ENCODE data around the gene DHX29. TPM values are rescaled to one million over a fixed set of nuclear protein-coding genes. Genes with fewer than 3 reads are reported as not detected.

DHX29 gene
- total RNA-seq, 4 donors from 2014 or later: 9.4 to 33.0 (median 17.6) TPM

DNA sequence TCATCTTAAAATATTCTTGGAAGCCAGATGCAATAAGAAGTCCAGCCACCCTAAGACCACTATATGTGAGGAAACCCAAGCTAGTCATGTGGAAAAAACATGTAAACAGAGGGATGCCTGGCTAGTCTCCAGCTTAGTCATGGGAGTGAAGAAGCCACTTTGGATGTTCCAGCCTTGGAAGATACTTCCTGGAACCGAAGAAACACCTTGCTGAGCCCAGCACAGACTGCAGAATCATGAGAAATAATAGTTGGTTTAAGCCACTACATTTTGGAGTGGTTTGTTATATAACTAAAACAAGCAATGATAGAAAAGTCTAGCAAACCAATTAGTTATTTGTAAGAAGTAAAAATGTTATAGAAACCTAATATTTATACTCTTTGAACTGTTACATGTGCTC is 12.6 kb downstream of the DHX29 start:
- Histone ChIP-seq H3K9me3 (no peaks in the 10 kb centered on the region), H3K4me1 (no peaks in the 10 kb centered on the region), H3K27me3 (no peaks in the 10 kb centered on the region), H3K4me3 (no peak overlapping the region), H3K36me3 (peaks cover 0 to 69% (median 28%) of the 10 kb centered on the region in 4 donors), H3K27ac (no peak overlapping the region)
- WGBS, 2 donors (ENCODE audit: low coverage in 1 of 2): 100% methylated on average over 1 of the region's 1 CpG
- TF ChIP-seq EP300 (IDR thresholded peaks at IDR 0.05; ENCODE audit: low read depth): no peak
- no peak for TF ChIP-seq POLR2AphosphoS5 (IDR thresholded peaks at IDR 0.05)
- TF ChIP-seq POLR2A (IDR thresholded peaks at IDR 0.05): no peak
- TF ChIP-seq, protein P1, sequence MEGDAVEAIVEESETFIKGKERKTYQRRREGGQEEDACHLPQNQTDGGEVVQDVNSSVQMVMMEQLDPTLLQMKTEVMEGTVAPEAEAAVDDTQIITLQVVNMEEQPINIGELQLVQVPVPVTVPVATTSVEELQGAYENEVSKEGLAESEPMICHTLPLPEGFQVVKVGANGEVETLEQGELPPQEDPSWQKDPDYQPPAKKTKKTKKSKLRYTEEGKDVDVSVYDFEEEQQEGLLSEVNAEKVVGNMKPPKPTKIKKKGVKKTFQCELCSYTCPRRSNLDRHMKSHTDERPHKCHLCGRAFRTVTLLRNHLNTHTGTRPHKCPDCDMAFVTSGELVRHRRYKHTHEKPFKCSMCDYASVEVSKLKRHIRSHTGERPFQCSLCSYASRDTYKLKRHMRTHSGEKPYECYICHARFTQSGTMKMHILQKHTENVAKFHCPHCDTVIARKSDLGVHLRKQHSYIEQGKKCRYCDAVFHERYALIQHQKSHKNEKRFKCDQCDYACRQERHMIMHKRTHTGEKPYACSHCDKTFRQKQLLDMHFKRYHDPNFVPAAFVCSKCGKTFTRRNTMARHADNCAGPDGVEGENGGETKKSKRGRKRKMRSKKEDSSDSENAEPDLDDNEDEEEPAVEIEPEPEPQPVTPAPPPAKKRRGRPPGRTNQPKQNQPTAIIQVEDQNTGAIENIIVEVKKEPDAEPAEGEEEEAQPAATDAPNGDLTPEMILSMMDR (IDR thresholded peaks at IDR 0.05): no peak
- intact Hi-C loops (cut with DNase I; ENCODE audit: low total_unique reads): no loop called here
- DNase-seq: no peak
- in situ Hi-C loops (cut with MboI; ENCODE audit: low pct_ligation_motif_present in 1 of 4, low pct_unique_long_range_greater_than_20kb in 1 of 4, low sequenced_read_pairs in 3 of 4): no loop called here

DNA sequence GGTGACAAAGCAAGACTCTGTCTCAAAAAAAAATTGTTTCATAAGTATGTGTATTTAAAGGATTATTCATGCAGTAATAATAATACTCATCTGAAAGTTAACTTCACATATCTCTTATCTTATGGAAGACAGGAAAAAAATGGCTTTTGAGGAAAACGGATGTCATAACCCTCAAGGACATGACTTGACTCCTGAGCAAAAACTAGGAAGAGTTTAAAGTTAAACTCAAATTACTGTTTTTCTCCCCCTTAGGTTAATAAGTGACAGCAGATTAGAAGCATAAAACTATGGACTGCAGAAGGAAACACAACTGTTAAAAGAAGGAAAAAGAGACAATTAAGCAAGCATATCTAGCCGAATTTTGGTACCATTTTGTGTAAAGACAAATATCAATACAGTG is 16.5 kb downstream of the DHX29 start:
- Histone ChIP-seq H3K4me3 (no peak overlapping the region), H3K4me1 (no peaks in the 10 kb centered on the region), H3K36me3 (peaks cover 0 to 84% (median 43%) of the 10 kb centered on the region in 4 donors), H3K9me3 (no peaks in the 10 kb centered on the region), H3K27me3 (no peaks in the 10 kb centered on the region), H3K27ac (no peak overlapping the region)
- intact Hi-C loops (cut with DNase I; ENCODE audit: low total_unique reads): no loop called here
- WGBS, 2 donors (ENCODE audit: low coverage in 1 of 2): 75 to 79% methylated on average over 2 of the region's 2 CpGs
- TF ChIP-seq, protein P1 (IDR thresholded peaks at IDR 0.05): no peak
- no peak for TF ChIP-seq POLR2AphosphoS5 (IDR thresholded peaks at IDR 0.05)
- no peak for TF ChIP-seq POLR2A (IDR thresholded peaks at IDR 0.05)
- DNase-seq: no peak
- in situ Hi-C loops (cut with MboI; ENCODE audit: low pct_ligation_motif_present in 1 of 4, low pct_unique_long_range_greater_than_20kb in 1 of 4, low sequenced_read_pairs in 3 of 4): no loop called here

DNA sequence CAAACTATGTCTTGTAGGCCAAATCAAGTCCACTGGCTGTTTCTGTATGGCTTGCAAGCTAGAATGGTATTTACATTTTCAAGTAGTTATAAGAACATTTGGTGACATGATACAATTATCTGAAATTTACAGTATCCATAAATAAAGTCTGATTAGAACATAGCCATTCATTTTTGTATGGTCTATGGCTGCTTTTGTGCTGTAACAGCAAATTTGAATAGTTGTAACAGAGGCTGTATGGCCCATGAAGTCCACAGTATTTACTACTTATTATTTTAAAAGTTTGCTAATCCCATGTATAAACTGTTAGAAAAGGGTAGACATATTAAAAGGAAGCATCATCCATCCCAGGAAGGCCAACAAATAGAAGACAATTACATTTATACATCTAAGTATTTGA is 17.7 kb downstream of the DHX29 start:
- TF ChIP-seq, protein P1 (IDR thresholded peaks at IDR 0.05): no peak
- TF ChIP-seq EP300 (IDR thresholded peaks at IDR 0.05; ENCODE audit: low read depth): no peak
- Histone ChIP-seq H3K9me3 (no peaks in the 10 kb centered on the region), H3K27me3 (no peaks in the 10 kb centered on the region), H3K4me1 (no peaks in the 10 kb centered on the region), H3K4me3 (no peak overlapping the region), H3K27ac (no peak overlapping the region), H3K36me3 (peaks cover 0 to 84% (median 41%) of the 10 kb centered on the region in 4 donors)
- in situ Hi-C loops (cut with MboI; ENCODE audit: low pct_ligation_motif_present in 1 of 4, low pct_unique_long_range_greater_than_20kb in 1 of 4, low sequenced_read_pairs in 3 of 4) (no loop called here), intact Hi-C loops (cut with DNase I; ENCODE audit: low total_unique reads) (no loop called here)
- no peak for DNase-seq

DNA sequence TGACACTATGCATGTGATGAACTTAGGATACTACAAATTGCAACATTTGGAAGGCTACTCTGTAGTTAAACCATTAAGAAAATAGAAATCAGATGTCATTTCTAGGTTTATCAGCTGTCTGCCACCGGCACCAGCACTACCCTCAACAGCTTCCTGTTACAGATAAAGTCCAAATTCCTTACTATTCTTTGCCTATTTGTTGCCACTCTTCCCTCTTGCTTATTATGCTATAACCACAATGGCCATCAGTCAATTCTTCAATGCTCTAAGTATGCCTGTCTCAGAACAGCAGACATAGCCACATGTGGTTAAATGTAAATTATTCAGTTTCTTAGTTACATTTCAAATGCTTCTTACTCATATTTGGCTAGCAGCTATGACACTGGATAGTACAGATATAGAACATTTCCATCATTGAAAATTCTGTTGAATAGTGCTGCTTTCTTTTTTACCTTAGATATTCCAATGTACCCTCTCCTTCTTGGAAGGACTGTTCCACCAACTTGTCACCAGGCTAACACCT is 21.0 kb downstream of the DHX29 start:
- no peaks in the 10 kb centered on the region for H3K4me1 ChIP-seq
- intact Hi-C loops (cut with DNase I; ENCODE audit: low total_unique reads) (no loop called here), in situ Hi-C loops (cut with MboI; ENCODE audit: low pct_ligation_motif_present in 1 of 4, low pct_unique_long_range_greater_than_20kb in 1 of 4, low sequenced_read_pairs in 3 of 4) (no loop called here)
- H3K9me3 ChIP-seq: no peaks in the 10 kb centered on the region
- H3K36me3 ChIP-seq: peaks cover 0 to 87% (median 39%) of the 10 kb centered on the region in 4 donors
- no peak overlapping the region for H3K27ac ChIP-seq
- no peaks in the 10 kb centered on the region for H3K27me3 ChIP-seq
- no peak for DNase-seq
- TF ChIP-seq, protein P1 (IDR thresholded peaks at IDR 0.05): no peak
- TF ChIP-seq POLR2AphosphoS5 (IDR thresholded peaks at IDR 0.05): no peak
- TF ChIP-seq POLR2A (IDR thresholded peaks at IDR 0.05): no peak
- TF ChIP-seq EP300 (IDR thresholded peaks at IDR 0.05; ENCODE audit: low read depth): no peak
- WGBS, 2 donors (ENCODE audit: low coverage in 1 of 2): 63 to 65% methylated on average over 1 of the region's 1 CpG
- H3K4me3 ChIP-seq: no peak overlapping the region

All from transverse colon (tissue), 4 donors.